HG02970 (cell line): ENCODE results near the gene MT3.
"Not testable (repeated sequence)": the region's sequence is repeated elsewhere in the genome, so short reads cannot be mapped to it uniquely, and the experiment has no call there.

Experiments
- ATAC-seq: cut with Tn5 transposase; IDR thresholded peaks from one replicate; pipeline ENCODE4 v1.9.1; 2021; ENCODE audit warnings: mild to moderate bottlenecking, moderate library complexity, moderate number of reproducible peaks; ENCODE audit not compliant: unreplicated experiment, low FRiP score

MT3 gene

DNA sequence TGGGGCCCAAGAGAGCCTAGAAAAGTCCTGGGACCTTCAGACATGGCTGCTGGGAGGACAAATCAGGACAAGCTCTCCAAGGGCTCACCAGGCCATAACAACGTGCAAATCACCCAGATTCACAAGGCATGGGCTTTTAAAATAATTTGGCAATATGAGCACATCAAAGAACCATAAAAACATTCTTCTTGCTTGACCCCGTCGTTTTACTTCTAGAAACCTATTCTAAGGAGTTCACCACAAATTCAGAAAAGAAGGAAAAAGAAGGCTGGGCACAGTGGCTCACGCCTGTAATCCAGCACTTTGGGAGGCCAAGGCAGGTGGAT lies 12.1 kb upstream of the MT3 start:
- ATAC-seq, result no peak

GRCh38 chr16:56580391-56581048 lies 8.8 kb upstream of the MT3 start:
- no peak for ATAC-seq

GRCh38 chr16:56582911-56583310 lies 6.4 kb upstream of the MT3 start:
- not testable (repeated sequence) for ATAC-seq

GRCh38 chr16:56583351-56584168 lies 5.8 kb upstream of the MT3 start:
- no peak for ATAC-seq

DNA sequence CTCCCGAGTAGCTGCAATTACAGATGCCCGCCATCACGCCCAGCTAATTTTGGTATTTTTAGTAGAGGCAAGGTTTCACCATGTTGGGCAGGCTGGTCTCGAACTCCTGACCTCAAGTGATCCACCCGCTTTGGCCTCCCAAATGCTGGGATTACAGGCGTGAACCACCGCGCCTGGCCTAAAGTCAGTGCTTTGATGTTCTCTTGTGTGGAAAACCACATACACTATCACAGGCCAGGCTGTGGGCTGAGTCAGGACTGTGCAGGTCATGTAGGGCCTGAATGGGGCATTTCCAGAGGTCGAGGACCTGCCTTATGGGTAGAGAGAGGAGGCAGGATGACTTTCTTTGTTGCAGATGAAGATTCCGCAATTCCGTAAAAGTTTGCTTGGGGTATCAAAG lies 5.1 kb upstream of the MT3 start:
- ATAC-seq, result no peak

DNA sequence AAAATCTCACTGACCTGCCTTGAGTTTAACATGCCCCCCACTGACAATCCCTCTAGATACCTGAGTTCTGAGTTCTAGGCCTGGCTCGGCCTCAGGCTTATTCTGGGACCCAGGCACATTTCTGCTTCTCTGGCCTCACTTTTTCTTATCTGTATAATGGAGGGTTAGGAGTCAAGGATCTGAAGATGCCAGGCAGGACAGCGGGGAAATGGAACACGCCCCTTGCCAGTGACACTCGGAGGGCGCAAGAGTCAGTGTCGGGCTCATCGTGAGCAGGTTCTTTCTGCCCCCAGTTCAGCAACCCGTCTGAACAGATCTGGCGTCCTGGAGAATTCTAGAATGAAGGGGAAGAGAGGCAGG lies 567 bp upstream of the MT3 start:
- ATAC-seq, result no peak

DNA sequence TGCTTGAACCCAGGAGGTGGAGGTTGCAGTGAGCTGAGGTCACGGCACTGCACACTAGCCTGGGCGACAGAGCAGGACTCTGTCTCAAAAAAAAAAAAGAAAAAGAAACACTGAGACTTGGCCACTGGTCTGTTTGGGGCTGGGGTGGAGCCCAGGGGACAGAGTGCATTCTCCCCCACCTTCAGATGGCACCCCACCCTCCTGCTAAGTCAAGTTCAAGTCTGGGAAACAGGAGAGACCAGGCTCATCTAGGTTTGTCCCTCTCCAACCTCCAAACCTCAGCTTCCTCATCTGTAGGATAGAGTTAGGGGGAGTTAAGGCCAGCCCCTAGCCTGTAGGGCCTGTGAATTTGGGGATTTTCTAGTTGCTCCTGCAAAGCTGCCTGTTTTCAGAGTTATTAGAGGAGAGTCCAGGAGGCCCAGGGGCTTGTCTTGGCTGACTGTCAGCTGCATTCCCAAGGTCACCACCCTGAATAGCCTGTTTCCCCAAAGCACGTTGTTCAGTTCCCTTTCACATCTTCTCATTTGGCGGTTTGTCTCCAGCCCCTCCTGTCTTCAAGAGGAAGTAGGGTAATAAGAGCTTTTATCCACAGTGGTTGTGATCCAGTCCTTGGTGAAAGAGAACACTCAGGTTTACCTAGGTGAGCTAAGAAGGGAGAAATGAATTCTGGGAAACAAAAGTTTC lies 2.2 kb downstream of the MT3 start:
- no peak for ATAC-seq

DNA sequence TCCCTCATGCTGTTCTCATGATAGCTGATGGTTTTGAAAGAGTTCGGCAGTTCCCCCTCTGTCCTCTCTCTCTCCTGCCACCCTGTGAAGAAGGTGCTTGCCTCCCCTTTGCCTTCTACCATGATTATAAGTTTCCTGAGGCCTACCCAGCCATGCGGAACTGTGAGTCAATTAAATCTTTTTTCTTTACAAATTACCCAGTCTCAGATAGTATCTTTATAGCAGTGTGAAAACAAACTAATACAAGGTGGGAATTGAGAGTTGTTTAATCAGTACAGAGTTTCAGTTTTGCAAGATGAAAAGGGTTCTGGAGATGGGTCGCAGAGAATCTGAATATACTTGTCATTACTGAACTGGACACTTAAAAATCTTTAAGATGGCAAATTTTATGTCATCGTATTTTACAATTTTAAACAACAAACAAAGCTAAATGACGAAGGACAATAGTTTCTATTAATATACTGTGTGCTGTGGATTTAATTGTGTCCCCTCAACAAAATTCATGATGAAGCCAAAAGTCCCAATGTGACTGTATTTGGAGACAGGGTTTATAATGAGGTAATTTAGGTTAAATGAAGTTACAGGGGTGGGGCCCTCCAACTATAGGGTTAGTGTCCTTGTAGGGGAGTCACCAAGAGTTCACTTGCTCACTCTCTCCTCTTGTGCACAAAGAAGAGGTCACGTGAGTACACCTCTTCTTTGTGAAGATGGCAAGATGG lies 4.4 kb downstream of the MT3 start:
- no peak for ATAC-seq

GRCh38 chr16:56594292-56594619 lies 4.9 kb downstream of the MT3 start:
- no peak for ATAC-seq

DNA sequence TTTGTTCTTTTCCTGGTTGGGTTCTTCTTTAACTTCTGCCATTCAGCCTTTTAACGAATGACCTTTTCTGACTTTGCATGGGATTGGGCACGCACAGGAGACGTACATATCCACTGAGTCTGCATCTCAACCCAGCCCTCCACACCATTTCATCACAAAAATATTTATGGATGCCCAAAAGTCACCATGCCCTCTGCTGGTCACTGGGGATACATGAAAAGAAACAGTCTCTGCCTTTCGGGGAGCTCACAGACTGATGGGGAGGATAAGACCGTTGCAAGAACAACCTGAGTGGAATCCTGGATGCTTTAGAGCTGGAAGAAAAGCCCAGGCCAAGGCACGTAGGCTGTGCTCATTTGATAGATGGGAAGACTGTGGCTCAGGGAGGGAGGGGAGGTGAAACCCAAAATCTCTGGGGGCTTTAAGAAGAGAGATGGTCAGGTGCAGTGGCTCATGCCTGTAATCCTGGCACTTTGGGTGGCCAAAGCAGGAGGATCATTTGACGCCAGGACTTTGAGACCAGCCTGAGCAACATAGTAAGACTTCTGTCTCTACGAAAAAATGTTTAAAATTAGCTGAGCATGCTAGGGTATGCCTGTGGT lies 11.2 kb downstream of the MT3 start:
- ATAC-seq, result no peak

DNA sequence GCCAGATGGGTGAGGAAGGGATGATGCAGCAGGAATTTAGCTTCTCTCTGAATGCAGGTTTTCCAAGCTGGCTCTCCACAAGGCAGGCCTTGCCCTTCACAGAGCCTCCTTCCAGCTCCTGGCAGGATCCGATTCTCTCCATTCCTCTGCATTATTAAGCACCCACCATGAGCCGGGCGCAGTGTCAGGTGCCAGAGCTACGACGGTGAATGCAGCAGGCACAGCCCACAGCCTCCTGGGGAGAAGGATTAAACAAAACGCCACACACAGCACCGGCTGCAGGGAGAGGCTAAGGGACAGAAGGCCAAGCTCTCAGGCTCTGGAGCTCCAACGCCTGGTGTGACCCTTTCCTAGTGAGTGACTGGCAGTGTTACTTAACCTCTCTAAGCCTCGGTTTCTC lies 12.0 kb downstream of the MT3 start:
- ATAC-seq, result no peak

DNA sequence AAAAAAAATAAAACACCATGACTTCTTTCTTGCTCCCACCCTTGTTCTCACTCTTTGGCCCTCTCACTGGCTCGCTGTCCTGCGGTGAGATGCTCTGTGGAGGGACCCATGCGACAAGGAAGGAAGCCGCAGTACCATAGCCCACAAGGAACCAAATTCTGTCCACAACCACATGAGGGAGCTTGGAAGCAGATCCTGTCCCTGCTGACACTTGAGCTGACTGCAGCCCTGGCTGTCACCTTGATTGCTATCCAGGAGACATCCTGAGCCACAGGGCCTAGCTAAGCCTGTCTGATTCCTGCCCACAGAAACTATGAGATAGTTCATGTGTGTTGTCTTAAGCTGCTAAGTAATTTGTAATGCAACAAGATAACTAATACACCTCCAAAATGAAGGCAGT lies 14.3 kb downstream of the MT3 start:
- ATAC-seq, result no peak

DNA sequence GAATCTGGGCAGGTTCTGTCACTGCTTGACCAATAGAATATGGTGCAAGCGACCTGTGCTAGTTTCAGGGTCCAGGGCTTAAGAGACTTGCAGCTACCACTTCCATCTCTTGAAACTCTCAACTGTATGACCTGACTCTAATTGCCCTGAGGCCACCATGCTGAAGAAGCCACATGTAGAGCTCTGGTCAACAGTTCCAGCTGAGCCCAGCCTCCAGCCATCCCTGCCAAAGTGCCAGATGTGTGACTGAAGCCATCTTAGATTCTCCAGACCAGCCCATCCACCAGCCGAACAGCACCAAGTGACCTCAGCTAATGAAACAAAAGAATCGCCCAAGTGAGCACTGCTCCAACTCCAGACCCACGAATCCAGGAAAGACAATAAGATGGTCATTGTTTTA lies 15.6 kb downstream of the MT3 start:
- ATAC-seq, result no peak

- no peak for ATAC-seq
These were observed 16.1 kb downstream of the MT3 start for GRCh38 chr16:56605475-56605874.

- no peak for ATAC-seq
These were observed 16.7 kb downstream of the MT3 start for GRCh38 chr16:56606071-56606475.

DNA sequence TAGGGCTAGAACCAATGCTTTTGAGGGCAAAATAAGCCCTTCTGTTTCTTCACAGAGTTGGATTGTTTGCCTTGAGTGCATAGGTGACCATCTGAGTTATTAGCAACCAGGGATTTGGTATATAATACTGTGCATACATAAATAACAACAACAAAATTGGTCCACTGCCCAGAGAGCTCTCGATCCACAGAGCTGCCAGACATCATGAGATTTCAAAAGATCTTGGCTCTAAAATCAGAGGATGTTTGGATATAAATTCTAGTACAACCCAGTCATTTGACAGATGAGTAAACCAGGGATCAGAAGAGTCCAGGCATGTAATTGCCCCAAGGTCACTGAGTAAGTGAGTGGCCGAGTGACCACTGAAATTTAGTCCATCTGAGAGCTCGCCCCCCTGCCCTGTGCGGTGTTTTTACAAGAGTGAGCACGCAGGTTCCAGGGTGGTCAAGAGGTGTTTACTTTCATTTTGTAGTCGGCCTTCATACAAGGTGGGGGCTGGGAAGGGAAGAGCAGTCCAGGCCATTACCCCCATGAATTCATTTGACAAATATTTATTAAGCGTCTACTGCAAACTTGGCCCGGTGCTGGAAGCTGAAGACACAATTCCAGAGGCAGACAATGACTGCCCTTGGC lies 17.3 kb downstream of the MT3 start:
- ATAC-seq, result no peak

GRCh38 chr16:56607109-56607618 lies 17.8 kb downstream of the MT3 start:
- no peak for ATAC-seq

- ATAC-seq, result no peak
These were observed 18.3 kb downstream of the MT3 start for GRCh38 chr16:56607675-56608042.

- peak; percentile 68 for ATAC-seq
These were observed 18.9 kb downstream of the MT3 start, which contains the start of gene MT2A for GRCh38 chr16:56608043-56608875. Gene MT2A, plus strand, starts transcription at chr16:56608584. Its CDS starts 72 bp downstream, at chr16:56608656.
